GM21717 (cell line): Measurements from ENCODE around the gene AKR1C1.
"Not testable (repeated sequence)": the region's sequence is repeated elsewhere in the genome, so short reads cannot be mapped to it uniquely, and the experiment has no call there.

Experiments used
- ATAC-seq: cut with Tn5 transposase; IDR thresholded peaks from one replicate; pipeline ENCODE4 v1.9.1; 2021; ENCODE audit warnings: mild to moderate bottlenecking, moderate library complexity; ENCODE audit not compliant: unreplicated experiment

AKR1C1 gene

GRCh38 chr10:4962876-4963814, at the start of gene AKR1C1:
Gene AKR1C1, plus strand, starts transcription at chr10:4963415. Its CDS starts 30 bp downstream, at chr10:4963445.
- not testable (repeated sequence) for ATAC-seq

GRCh38 chr10:4914213-4914850, 48.9 kb upstream of the AKR1C1 start:
- no peak for ATAC-seq

DNA sequence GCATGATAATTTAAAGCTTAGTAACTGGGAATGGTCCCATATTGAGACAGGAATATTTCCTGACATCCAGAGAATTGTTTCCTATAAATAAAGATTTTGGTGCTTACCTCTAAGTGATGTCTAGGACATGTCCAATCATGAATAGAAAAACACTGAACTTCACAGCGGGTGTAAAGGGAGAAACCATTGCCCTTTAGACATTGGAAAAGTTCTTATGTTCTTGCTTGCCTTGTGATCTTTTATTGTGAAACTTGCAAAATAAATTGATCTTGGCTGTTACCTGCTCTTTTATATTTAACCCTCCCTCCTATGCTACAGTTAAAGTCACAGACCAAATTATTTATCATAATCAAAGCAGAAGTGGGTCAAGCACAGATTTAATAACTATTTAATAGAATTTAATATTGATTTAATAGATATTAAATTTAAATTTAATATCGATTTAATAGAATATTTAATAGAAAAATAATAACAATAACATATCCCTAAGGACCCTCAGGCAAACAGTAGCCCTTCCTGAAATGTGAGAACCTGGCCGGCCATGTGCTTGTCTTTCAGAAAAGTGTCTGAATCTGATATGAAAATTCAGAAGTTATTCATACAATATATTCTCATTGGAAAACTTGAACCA, 47.0 kb upstream of the AKR1C1 start:
- ATAC-seq: no peak

DNA sequence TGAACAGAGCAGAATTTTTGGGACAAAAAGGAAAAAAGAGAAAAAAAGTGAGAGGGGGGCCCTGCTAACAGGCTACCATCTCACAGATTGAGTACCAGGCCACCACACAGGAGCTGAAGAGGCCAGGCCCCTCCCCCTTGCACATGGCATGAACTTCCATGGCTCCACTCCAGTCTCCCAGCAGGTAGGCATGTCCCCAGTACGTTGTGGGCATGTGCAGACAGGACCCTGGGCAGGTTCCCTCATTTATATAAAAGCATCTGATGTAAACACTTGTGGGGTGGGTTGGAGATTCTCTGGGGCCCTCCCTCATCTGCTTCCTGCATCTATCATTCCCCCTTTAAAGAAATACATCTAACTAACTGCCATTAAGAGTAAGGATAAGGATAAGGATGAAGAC, 45.0 kb upstream of the AKR1C1 start:
- ATAC-seq: no peak

GRCh38 chr10:4924482-4924881, 38.7 kb upstream of the AKR1C1 start:
- ATAC-seq: not testable (repeated sequence)

DNA sequence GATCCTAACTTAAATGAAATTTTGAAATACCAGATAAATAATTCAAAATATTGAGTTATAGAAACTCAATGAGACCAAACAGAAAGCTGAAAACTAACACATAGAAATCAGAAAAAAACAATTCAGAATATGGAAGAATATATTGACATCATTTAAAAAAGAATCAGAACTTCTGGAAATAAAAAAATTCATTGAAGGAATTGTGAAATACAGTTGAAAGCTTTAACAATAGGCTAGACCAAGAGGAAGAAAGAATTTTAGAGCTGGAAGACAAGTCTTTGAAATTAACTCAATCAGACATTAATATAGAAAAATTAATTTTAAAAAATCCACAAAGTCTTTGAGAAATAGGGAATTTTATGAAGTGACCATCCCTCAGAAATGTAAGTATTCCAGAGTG, 36.8 kb upstream of the AKR1C1 start:
- no peak for ATAC-seq

- no peak for ATAC-seq
These were observed 31.6 kb upstream of the AKR1C1 start for GRCh38 chr10:4931587-4931986.

DNA sequence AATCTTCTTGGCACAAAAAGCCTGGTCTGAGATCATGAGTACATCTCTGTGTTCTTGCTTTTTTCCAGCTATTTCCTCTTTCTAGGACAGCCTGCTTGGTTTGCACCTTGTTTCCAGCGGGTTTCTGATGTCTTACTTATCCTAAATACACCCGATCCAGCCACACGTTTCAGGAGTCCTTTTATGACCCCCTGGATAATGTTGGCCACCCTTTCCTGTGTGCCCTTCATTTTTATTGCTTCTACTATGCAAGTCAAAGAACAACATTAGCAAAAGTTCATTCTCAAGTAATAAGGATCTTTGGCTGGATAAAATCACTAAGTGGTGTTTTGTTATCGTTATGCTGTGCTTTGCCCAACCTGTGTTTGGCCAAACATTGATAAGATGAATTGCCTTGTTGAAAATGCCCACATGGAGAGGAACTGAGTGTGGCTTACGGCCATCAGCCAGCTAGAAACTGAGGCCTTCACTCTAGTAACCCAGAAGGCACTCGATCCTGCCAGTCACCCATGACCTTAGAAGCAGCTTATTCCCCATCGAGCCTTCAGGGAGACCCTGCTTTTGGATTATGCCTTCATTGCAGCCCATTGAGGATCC, 28.7 kb upstream of the AKR1C1 start:
- ATAC-seq: no peak

DNA sequence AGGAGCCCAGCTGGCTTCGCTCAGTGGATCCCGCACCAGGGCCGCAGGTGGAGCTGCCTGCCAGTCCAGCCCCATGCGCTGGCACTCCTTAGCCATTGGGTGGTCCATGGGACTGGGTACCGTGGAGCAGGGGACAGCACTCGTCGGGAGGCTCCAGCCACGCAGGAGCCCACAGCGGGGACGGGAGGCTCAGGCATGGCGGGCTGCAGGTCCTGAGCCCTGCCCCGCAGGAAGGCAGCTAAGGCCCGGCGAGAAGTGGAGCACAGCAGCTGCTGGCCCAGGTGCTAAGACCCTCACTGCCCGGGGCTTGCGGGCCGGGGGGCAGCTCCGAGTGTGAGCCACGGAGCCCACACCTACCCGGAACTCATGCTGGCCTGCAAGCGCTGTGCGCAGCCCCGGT, 25.9 kb upstream of the AKR1C1 start:
- no peak for ATAC-seq

- no peak for ATAC-seq
These were observed 23.8 kb upstream of the AKR1C1 start for GRCh38 chr10:4939224-4940072.

GRCh38 chr10:4940073-4940428, 23.2 kb upstream of the AKR1C1 start:
- not testable (repeated sequence) for ATAC-seq

GRCh38 chr10:4940909-4941308, 22.3 kb upstream of the AKR1C1 start:
- not testable (repeated sequence) for ATAC-seq

- no peak for ATAC-seq
These were observed 21.5 kb upstream of the AKR1C1 start for GRCh38 chr10:4941540-4942330.

DNA sequence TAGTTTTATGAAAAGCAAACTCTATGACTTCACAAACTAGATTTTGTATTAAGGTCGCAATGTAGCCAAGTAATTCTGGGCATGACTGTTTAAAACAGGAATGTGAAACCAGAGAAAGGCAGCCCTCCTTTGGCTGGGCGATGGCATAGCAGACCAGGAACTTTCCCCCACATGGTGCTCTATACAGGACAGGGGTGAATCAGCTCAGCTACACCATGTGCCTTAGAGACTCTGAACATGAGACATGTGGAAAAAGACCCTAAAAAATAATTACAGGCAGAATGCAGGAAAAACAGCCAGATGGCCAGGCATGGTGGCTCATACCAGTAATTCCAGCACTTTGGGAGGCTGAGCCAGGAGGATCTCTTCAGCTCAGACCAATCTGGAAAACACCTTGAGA, 20.3 kb upstream of the AKR1C1 start:
- not testable (repeated sequence) for ATAC-seq

DNA sequence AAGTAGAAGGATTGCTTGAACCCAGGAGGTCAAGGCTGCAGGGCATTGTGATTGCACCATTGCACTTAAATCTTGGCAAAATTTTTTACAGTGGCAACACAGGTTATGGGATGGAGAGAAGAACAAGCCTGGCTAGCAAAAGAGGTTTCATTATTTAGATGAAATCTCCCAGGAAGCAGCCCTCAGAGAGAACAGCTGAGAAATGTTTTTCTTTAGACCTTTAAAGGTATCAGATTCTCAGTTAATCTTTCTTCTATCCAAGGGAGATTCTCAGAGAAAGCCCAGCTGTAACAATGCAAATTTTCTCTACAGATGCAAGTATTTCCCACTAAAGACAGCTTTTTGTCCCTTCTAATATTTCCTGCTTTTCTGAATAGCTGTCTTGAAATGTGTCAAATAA, 19.8 kb upstream of the AKR1C1 start:
- ATAC-seq: not testable (repeated sequence)

- no peak for ATAC-seq
These were observed 19.4 kb upstream of the AKR1C1 start for GRCh38 chr10:4943821-4944220.

GRCh38 chr10:4944841-4945240, 18.4 kb upstream of the AKR1C1 start:
- no peak for ATAC-seq

DNA sequence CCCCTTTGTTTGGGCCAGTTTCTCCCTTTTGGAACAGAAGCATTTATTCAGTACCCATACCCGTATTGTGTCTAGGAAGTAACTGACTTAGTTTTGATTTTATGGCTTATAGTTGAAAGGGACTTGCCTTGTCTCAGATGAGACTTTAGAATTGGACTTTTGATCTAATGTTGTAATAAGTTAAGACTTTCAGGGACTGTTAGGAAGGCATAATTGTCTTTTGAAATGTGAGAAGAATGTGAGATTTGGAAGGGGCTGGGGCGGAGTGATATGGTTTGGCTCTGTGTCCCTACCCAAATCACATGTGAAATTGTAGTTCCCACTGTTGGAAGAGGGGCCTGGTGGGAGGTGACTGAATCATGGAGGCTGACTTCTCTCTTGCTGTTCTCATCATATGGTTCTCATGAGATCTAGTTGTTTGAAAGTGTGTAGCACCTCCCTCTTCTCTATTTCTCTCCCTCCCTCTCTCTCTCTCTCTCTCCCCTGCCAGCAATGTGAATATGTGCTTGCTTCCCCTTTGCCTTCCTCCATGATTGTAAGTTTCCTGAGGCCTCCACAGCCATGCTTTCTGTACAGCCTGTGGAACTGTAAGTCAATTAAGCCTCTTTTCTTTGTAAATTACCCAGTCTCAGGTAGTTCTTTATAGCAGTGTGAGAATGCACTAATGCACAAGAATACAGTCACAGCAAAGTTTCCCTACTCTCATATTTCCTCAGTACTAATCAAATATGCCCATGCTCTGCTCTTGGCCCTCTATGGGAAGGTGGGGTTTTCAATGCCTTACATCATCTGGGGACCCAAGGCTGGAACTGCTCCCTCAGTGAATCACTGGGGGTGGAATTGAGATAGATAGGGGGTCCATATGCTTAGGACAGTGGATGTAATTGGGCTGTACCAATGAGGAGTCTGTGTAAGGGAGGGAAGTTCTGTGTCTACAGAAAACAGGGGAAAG, 17.2 kb upstream of the AKR1C1 start:
- ATAC-seq: no peak
